Measurements from ENCODE around the gene TRPV4. TPM values are rescaled to one million over a fixed set of nuclear protein-coding genes. Genes with fewer than 3 reads are reported as not detected.
A peak's percentile ranks its signal among the peaks of the same experiment; 100 is the strongest.

TRPV4 gene
- total RNA-seq, 1 experiment from 2014 or later = 0.16 TPM

- peak; percentile 79 to 86 for DNase-seq (ENCODE audit: low read depth in 1 of 2, low spot score in 2 of 2)
- H3K27ac ChIP-seq = no peak overlapping the region
- no peaks in the 10 kb centered on the region for H3K9me3 ChIP-seq (replicated peaks)
- peak overlapping the region; percentile 15; the same call in 1 of the 2 replicates for H3K4me3 ChIP-seq
- H3K27me3 ChIP-seq (replicated peaks) = no peaks in the 10 kb centered on the region
- no peaks in the 10 kb centered on the region for H3K36me3 ChIP-seq
- H3K4me1 ChIP-seq (replicated peaks) = peaks cover 6% of the 10 kb centered on the region
Measured at GRCh38 chr12:109844983-109845823, 12.0 kb upstream of the TRPV4 start.

- H3K27me3 ChIP-seq (replicated peaks) = no peaks in the 10 kb centered on the region
- H3K4me1 ChIP-seq (replicated peaks) = peaks cover 6% of the 10 kb centered on the region
- no peak for DNase-seq (ENCODE audit: low read depth in 1 of 2, low spot score in 2 of 2)
- no peak overlapping the region for H3K27ac ChIP-seq
- H3K4me3 ChIP-seq = no peak overlapping the region
- H3K9me3 ChIP-seq (replicated peaks) = no peaks in the 10 kb centered on the region
- H3K36me3 ChIP-seq = no peaks in the 10 kb centered on the region
Measured at GRCh38 chr12:109844091-109844490, 10.9 kb upstream of the TRPV4 start.

GRCh38 chr12:109842021-109842420 is 8.8 kb upstream of the TRPV4 start:
- H3K36me3 ChIP-seq = no peaks in the 10 kb centered on the region
- H3K27ac ChIP-seq = no peak overlapping the region
- H3K27me3 ChIP-seq (replicated peaks) = no peaks in the 10 kb centered on the region

GRCh38 chr12:109841356-109841755 is 8.2 kb upstream of the TRPV4 start:
- no peak overlapping the region for H3K4me3 ChIP-seq
- DNase-seq (ENCODE audit: low read depth in 1 of 2, low spot score in 2 of 2) = no peak
- H3K4me1 ChIP-seq (replicated peaks) = peaks cover 28% of the 10 kb centered on the region
- no peaks in the 10 kb centered on the region for H3K27me3 ChIP-seq (replicated peaks)
- H3K27ac ChIP-seq = no peak overlapping the region
- no peaks in the 10 kb centered on the region for H3K9me3 ChIP-seq (replicated peaks)
- no peaks in the 10 kb centered on the region for H3K36me3 ChIP-seq

More at GRCh38 chr12:109842021-109842420, 8.8 kb upstream of the TRPV4 start:
- no peak overlapping the region for H3K4me3 ChIP-seq
- no peaks in the 10 kb centered on the region for H3K9me3 ChIP-seq (replicated peaks)
- DNase-seq (ENCODE audit: low read depth in 1 of 2, low spot score in 2 of 2) = no peak
- H3K4me1 ChIP-seq (replicated peaks) = peaks cover 23% of the 10 kb centered on the region

GRCh38 chr12:109840305-109841074 is 7.3 kb upstream of the TRPV4 start:
- no peaks in the 10 kb centered on the region for H3K27me3 ChIP-seq (replicated peaks)
- no peak overlapping the region for H3K27ac ChIP-seq
- no peak for DNase-seq (ENCODE audit: low read depth in 1 of 2, low spot score in 2 of 2)
- H3K36me3 ChIP-seq = no peaks in the 10 kb centered on the region
- H3K9me3 ChIP-seq (replicated peaks) = no peaks in the 10 kb centered on the region
- H3K4me3 ChIP-seq = no peak overlapping the region
- H3K4me1 ChIP-seq (replicated peaks) = peaks cover 26% of the 10 kb centered on the region

- Histone ChIP-seq H3K4me1 (replicated peaks) (peaks cover 22% of the 10 kb centered on the region), H3K27me3 (replicated peaks) (no peaks in the 10 kb centered on the region), H3K4me3 (no peak overlapping the region), H3K27ac (no peak overlapping the region), H3K36me3 (no peaks in the 10 kb centered on the region), H3K9me3 (replicated peaks) (no peaks in the 10 kb centered on the region)
- DNase-seq (ENCODE audit: low read depth in 1 of 2, low spot score in 2 of 2) = no peak
Measured at GRCh38 chr12:109839444-109839843, 6.2 kb upstream of the TRPV4 start.

GRCh38 chr12:109836916-109837315 is 3.7 kb upstream of the TRPV4 start:
- DNase-seq (ENCODE audit: low read depth in 1 of 2, low spot score in 2 of 2) = no peak
- peaks cover 25% of the 10 kb centered on the region for H3K4me1 ChIP-seq (replicated peaks)
- H3K27me3 ChIP-seq (replicated peaks) = peaks cover 5% of the 10 kb centered on the region
- no peaks in the 10 kb centered on the region for H3K36me3 ChIP-seq
- no peak overlapping the region for H3K27ac ChIP-seq
- H3K9me3 ChIP-seq (replicated peaks) = 0 out of 2 replicates have a peak, but pooled peaks cover 2% of the 10 kb centered on the region
- H3K4me3 ChIP-seq = no peak overlapping the region

- DNase-seq (ENCODE audit: low read depth in 1 of 2, low spot score in 2 of 2) = no peak
- Histone ChIP-seq H3K36me3 (no peaks in the 10 kb centered on the region), H3K4me3 (no peak overlapping the region), H3K4me1 (replicated peaks) (peaks cover 25% of the 10 kb centered on the region), H3K9me3 (replicated peaks) (0 out of 2 replicates have a peak, but pooled peaks cover 2% of the 10 kb centered on the region), H3K27me3 (replicated peaks) (peaks cover 5% of the 10 kb centered on the region), H3K27ac (no peak overlapping the region)
Measured at GRCh38 chr12:109835827-109836226, 2.6 kb upstream of the TRPV4 start.

- Histone ChIP-seq H3K9me3 (replicated peaks) (0 out of 2 replicates have a peak, but pooled peaks cover 2% of the 10 kb centered on the region), H3K27ac (no peak overlapping the region), H3K36me3 (no peaks in the 10 kb centered on the region), H3K27me3 (replicated peaks) (peaks cover 5% of the 10 kb centered on the region), H3K4me3 (peak overlapping the region; percentile 39), H3K4me1 (replicated peaks) (peaks cover 15% of the 10 kb centered on the region)
- DNase-seq (ENCODE audit: low read depth in 1 of 2, low spot score in 2 of 2) = no peak
Measured at GRCh38 chr12:109832541-109833306, 474 bp downstream of the TRPV4 start.

- DNase-seq (ENCODE audit: low read depth in 1 of 2, low spot score in 2 of 2) = no peak
- H3K4me1 ChIP-seq (replicated peaks) = peaks cover 7% of the 10 kb centered on the region
- peaks cover 5% of the 10 kb centered on the region for H3K27me3 ChIP-seq (replicated peaks)
- 0 out of 2 replicates have a peak, but pooled peaks cover 2% of the 10 kb centered on the region for H3K9me3 ChIP-seq (replicated peaks)
- no peaks in the 10 kb centered on the region for H3K36me3 ChIP-seq
- H3K27ac ChIP-seq = no peak overlapping the region
- no peak overlapping the region for H3K4me3 ChIP-seq
Measured at GRCh38 chr12:109831929-109832328, 1.3 kb downstream of the TRPV4 start.

GRCh38 chr12:109831365-109831764 is 1.8 kb downstream of the TRPV4 start:
- Histone ChIP-seq H3K27me3 (replicated peaks) (peaks cover 5% of the 10 kb centered on the region), H3K4me1 (replicated peaks) (peaks cover 3% of the 10 kb centered on the region; the same call in 1 of the 2 replicates), H3K4me3 (no peak overlapping the region), H3K9me3 (replicated peaks) (0 out of 2 replicates have a peak, but pooled peaks cover 2% of the 10 kb centered on the region), H3K36me3 (no peaks in the 10 kb centered on the region), H3K27ac (no peak overlapping the region)
- no peak for DNase-seq (ENCODE audit: low read depth in 1 of 2, low spot score in 2 of 2)

- 0 out of 2 replicates have a peak, but pooled peaks cover 2% of the 10 kb centered on the region for H3K9me3 ChIP-seq (replicated peaks)
- no peak for DNase-seq (ENCODE audit: low read depth in 1 of 2, low spot score in 2 of 2)
- H3K36me3 ChIP-seq = no peaks in the 10 kb centered on the region
- peaks cover 3% of the 10 kb centered on the region; the same call in 1 of the 2 replicates for H3K4me1 ChIP-seq (replicated peaks)
- peaks cover 5% of the 10 kb centered on the region for H3K27me3 ChIP-seq (replicated peaks)
- no peak overlapping the region for H3K4me3 ChIP-seq
- H3K27ac ChIP-seq = no peak overlapping the region
Measured at GRCh38 chr12:109830718-109831117, 2.5 kb downstream of the TRPV4 start.

GRCh38 chr12:109830267-109830666 is 2.9 kb downstream of the TRPV4 start:
- Histone ChIP-seq H3K4me3 (no peak overlapping the region), H3K4me1 (replicated peaks) (peaks cover 3% of the 10 kb centered on the region; the same call in 1 of the 2 replicates), H3K9me3 (replicated peaks) (0 out of 2 replicates have a peak, but pooled peaks cover 2% of the 10 kb centered on the region), H3K36me3 (no peaks in the 10 kb centered on the region), H3K27ac (no peak overlapping the region), H3K27me3 (replicated peaks) (peaks cover 5% of the 10 kb centered on the region)
- no peak for DNase-seq (ENCODE audit: low read depth in 1 of 2, low spot score in 2 of 2)

Measured in SJSA1 (cell line).